Stimulated activated CD4-positive, alpha-beta T cell treated with anti-CD3 and anti-CD28 coated beads, Interleukin-4, amount 100 ng/mL, for 48 hours (primary cell): ENCODE data around the gene LCE1C.

Experiments
- DNase-seq, 2 donors: peaks; one replicate each; pipeline ENCODE4 v3.0.0-alpha.2; 2020; ENCODE audit warnings: low read depth in 2 of 2

Gene LCE1C, protein sequence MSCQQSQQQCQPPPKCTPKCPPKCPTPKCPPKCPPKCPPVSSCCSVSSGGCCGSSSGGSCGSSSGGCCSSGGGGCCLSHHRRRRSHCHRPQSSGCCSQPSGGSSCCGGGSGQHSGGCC

DNA sequence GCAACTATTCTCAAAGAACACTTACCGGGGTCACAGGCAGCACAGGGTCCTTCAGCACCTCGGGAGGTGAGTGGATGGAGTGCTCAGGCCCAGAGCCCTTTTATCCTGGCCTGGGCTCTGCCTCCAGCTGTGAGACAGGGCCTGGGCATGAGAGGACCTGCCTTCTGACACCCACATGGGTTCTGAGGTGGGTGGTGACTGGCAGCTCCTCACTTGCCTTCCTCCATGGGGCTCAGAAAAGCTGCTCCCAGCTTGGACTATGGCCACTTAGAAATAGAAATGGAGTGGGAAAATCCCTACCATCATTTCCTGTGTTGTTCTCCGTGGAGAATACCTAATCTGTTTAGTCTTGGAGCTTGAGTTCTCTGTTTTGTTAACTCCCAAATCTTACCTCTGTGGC lies at the start of gene LCE1C:
Gene LCE1C, minus strand, starts transcription at position 76 of the 400 bp plus-strand sequence. CDS start 1,173 bp downstream, outside the sequence.
- no peak for DNase-seq

DNA sequence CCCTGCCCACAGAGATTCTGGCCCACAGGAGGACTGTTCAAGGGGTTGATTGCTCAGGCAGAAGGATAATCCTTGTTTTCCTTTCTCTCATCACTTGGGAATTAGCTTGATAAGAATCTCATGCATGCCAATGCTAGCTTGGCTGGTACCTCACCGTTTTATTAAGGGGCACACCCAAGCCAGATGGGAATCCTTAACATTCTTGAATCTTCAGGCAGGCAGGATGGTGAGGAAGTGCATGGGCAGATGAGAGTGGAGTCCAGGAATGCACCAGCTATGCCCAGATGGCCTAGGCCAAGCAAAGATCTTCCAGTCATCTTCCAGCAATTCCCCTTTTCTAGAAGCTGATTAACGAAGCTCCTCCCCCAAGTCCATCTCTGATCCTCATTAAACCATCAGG lies 49.2 kb upstream of the LCE1C start:
- DNase-seq: no peak

DNA sequence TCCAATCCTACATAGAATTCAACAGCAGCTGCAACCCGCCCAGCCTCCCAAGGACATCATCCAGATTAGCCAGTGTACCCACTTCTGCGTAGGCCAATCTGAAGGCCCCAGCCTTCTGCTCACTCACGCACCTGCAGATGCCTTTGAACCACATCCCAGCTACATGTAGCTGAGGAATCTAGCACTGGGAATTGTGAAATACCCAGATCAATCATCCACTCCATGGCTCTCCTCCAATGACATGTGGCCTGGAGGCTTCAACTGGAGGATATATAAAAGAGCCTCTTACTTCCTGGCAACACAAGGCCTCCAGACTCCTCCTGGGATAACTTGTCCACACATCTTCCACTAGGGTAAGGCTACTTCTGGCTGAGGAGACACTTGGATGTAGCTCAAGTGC lies 36.1 kb upstream of the LCE1C start, which contains the start of gene LCE6A:
Gene LCE6A, plus strand, starts transcription at position 301 of the 400 bp plus-strand sequence. CDS start 665 bp downstream, outside the sequence.
- DNase-seq: no peak

DNA sequence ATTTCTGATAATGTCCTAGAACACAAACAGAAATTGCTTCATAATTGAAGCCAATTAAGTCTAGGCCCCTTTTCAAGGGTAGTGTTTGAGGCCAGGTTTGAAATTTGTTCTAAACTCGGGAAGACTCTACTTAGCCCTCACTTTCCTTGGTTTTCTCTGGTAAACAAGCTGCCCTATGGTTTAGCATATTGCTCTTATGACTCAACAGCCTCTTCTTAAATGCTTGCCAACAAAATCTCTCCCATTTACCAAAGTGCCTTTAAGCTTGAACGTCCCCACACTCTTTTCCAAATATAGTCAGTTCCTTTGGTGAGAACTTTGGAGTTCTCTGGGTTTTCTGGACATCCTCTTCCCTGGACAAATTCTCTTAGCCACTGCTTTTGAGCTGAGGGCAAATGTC lies 30.4 kb upstream of the LCE1C start:
- no peak for DNase-seq

DNA sequence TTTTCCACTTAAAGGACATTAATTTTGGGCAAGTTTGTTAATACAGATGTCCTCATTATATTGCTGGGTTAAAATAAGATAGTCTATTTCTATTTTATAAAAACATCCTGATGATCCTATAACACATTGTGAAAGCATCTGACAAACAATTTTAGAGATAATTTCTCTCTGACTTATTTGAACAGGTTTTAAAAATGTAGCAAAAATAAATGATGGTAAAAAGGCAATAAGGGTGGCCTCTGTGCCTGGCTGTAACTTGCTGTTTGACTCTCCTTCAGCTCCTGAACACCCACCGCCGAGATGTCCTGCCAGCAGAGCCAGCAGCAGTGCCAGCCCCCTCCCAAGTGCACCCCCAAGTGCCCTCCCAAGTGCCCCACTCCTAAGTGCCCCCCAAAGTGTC lies 20.7 kb upstream of the LCE1C start, which contains the start of gene LCE1A:
Gene LCE1A, plus strand, starts transcription at position 301 of the 400 bp plus-strand sequence. Its CDS starts 0 bp downstream, at position 301.
- DNase-seq: no peak

DNA sequence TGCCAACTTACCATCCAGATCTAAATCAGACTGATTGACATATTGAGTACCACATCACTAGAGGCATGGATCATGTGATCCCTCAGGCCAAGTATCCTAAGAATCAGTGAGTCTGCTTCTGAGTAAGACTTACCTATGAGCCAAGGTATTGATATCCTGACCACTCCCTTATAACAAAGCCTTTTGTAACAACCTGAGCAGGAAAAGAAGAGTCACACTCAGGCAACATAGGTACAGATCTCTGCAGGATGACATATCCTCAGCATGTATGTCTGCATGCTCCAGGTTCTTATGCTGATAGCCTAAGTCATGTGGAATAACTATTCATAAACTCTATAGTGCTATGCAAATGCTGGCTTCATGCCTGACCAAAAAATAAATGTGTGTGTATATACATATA lies 18.5 kb upstream of the LCE1C start:
- no peak for DNase-seq

DNA sequence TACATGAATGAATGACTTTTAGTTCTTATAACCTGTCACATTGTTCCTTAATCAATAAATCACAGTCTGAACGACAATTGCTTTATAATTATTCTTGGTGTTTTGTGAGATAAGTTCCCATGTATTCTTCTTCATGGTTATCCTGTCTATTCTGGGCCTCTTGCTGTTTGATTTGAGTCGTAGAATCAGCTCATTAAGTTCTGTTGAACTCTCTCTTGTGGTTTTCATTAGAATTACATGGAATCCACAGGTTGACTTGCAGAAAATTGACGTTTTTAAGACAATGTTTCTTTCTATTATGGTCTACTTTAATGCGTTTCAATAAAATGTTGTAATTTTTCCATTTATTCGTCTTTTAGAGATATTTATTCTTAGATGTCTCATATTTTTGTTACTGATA lies 16.8 kb upstream of the LCE1C start:
- DNase-seq: no peak

DNA sequence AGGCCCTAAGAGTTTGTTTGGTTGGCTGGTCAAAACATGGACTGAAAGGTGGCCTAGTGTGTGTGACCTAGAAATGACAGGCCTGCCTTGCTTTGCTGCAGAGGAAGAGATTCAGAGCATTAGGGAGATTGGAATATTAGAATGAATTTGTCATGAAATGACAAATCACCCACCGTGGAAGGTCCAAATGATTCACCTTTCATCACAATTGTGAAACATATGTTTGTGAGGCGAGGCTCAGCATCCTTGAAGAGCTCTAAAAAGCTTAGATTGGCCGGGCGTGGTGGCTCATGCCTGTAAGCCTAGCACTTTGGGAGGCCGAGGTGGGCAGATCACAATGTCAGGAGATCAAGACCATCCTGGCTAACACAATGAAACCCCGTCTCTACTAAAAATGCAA lies 10.9 kb upstream of the LCE1C start:
- no peak for DNase-seq

DNA sequence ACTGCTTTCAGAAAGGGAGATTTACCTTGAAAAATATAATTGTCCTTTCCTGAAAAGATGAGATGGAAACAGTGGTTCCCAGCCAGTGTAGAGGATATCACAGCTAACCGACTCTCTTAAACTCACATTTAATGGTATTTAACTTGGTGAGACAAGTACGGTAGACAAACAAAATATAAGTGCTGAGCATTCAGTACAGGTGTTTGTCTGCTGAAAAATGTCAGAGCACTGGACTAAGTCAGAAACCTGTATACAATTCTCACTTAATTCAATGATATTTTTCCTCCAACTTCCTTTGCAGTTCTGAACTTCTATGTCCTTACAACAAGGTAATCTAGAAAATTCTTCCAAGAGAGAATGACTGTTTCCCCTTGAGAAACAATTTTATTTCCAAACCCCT lies 5.2 kb upstream of the LCE1C start, which contains the start of gene LCE1B:
Gene LCE1B, plus strand, starts transcription at position 301 of the 400 bp plus-strand sequence. CDS start 476 bp downstream, outside the sequence.
- DNase-seq: no peak

DNA sequence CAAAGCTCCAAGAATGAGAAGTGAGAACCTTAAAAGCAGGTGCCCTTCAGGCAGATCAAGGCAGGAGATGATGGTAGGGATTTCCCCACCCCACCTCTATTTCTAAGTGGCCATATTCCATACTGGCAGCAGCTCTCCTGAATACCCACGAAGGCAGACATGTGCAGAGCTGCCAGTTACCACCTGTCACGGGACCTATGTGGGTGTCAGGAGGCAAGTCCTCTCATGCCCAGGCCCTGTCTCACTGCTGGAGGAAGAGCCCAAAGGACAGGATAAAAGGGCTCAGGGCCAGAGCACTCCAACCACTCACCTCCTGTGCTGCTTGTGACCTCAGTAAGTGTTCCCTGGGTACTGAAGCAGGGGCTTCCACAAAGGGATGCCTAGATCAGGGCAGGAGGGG lies 4.6 kb upstream of the LCE1C start:
- DNase-seq: no peak

DNA sequence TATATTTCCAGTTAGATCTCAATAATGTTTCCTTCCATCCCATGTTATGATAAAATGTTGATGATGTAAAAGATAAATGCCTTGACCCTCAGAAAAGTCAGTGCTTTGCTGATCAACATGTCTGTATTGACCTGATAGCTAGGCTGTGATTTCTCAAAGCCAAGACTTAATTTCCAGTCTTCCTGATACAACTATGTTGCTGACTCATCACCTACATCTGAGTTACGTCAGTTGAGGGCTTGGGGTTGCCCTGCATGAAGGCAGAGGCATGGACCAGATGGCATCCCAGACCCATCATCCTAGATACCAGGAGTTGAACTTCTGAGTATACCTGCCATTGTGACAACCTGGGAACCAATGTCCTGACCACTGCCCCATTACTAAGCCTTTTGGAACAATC lies 5.1 kb downstream of the LCE1C start:
- no peak for DNase-seq

DNA sequence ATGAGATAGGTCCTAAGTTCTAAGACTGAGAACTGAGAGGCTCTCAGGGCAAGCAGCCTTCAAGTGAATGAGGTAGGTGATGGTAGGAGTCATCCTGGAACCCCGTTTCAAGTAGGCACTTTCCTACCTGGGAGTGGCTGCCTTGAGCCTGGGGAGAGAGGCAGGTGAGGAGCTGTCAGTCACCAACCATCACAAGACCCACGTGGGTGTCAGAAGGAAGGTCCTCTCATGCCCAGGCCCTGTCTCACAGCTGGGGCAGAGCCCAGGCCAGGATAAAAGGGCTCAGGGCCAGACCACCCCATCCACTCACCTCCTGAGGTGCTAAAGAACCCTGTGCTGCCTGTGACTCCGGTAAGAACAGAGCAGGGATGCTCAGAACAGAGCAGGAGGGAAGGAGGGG lies 10.0 kb downstream of the LCE1C start, which contains the start of gene LCE1D:
Gene LCE1D, plus strand, starts transcription at position 301 of the 400 bp plus-strand sequence. CDS start 1,074 bp downstream, outside the sequence.
- DNase-seq: no peak

DNA sequence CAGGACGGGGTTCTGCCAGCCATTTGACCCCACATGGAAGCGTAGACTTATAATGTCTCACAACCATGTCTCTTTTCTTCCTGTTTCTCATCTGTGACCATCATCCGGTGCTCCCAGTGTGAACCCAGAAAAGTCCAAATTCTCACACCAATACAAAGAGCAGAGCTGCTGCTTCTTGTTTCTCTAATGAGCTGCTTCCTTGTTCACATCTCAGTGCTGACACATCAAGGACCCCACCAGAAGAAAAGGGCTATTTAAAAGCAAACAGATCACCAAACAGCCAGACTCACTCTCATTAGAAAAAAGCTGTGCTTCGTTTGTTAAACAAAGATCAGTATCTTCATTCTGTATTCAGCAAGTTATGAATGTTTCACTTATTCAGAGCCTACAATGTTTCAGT lies 10.8 kb downstream of the LCE1C start:
- DNase-seq: no peak

DNA sequence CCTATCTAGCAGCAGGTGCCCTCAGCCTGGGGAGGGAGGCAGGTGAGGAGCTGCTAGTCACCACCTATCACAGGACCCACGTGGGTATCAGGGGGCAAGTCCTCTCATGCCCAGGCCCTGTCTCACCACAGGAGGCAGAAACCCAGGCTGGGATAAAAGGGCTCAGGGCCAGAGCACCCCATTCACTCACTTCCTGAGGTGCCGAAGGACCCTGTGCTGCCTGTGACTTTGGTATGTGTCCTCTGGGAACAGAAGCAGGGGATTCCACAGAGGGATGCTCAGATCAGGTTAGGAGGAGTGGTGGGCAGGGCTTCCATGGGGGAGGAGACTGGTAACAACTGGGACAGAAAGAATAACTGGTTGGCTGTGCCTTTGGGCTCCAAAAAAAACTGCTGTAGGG lies 20.4 kb downstream of the LCE1C start, which contains the start of gene LCE1E:
Gene LCE1E, plus strand, starts transcription at position 181 of the 400 bp plus-strand sequence. CDS start 1,043 bp downstream, outside the sequence.
- no peak for DNase-seq

DNA sequence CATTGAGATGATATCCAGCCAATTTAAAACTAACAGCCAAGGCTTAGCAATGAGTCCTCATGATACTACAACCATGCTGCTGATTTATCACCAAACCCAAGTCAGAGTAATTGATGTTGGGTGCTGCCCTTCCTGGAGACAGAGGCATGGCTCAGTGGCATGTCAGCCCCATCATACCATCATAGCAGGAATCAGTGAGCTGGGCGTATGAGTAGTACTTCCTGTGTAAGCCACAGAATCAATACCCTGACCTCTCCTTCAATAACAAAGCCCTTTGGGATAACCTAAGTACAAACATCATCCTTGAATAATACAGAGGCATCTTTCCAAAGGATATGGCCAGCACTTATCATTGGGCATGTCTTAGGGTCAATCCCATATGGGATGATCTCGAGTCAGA lies 23.4 kb downstream of the LCE1C start:
- no peak for DNase-seq

DNA sequence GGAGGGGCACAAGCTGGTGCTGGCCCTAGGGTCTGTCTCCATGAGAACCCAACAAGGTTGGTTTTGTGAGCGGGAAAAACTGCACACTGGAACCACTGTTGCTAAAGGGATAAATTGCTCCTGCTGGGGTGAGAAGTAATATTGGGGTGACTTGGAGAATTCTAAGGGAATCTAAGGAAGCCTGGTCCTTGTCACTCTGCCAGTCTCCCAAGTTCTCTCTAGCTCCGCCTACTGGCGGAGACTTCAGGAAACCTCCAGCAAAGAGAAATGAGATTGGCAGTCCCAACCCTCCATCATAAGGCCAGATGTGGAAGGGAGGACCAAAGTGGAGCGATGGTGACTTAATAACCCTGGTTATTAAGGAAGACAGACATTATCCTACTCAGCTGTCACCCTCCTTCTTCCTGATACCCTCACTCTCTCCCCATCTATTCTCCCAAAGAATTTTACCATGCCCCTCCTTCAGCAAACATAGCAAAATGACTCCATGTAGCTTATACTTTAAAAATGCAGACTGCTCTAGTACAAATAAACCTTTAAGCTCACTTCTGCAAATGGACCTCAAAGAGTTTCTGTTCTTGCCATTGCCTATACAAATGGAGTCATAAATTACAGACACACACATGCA lies 28.8 kb downstream of the LCE1C start:
- DNase-seq: no peak

DNA sequence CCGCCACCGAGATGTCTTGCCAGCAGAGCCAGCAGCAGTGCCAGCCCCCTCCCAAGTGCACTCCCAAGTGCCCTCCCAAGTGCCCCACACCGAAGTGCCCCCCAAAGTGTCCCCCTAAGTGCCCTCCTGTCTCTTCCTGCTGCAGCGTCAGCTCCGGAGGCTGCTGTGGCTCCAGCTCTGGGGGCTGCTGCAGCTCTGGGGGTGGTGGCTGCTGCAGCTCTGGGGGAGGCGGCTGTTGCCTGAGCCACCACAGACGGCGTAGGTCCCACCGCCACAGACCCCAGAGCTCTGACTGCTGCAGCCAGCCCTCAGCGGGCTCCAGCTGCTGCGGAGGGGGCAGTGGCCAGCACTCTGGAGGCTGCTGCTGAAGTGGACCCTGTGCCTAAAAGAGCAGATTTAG lies 30.1 kb downstream of the LCE1C start:
- no peak for DNase-seq

DNA sequence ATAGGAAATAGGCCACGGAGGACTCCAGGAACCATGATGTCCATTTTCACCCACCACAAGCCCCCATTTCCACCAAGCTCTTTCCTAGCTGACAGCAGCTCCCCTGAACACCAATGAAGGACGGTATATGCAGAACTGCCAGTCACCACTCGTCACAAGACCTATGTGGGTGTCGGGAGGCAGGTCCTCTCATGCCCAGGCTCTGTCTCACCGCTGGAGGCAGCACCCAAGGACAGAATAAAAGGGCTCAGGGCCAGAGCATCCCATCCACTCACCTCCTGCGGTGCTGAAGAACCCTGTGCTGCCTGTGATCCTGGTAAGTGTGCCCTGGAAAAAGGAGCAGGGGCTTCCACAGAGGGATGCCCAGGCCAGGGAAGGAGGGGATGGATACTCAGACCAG lies 31.6 kb downstream of the LCE1C start, which contains the start of gene LCE1F:
Gene LCE1F, plus strand, starts transcription at position 266 of the 400 bp plus-strand sequence. CDS start 1,232 bp downstream, outside the sequence.
- no peak for DNase-seq

DNA sequence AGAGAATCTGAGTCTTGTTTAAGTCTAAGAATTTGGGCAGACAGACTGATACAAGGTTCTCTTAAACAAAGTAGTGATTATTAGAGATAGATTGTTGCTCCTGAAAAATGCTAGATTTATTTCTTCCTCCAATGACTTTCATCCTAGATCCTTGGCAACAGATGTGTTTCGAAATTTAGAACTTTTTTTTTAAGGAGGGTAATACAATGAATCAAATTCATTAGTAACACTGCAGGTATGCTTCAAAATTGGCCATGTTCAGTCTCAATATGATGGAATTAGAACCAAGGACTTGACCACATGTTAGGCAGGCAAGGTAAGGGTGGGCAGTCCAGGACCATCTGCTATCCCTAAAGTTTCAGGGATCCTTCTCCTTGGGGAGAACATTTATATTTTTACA lies 36.0 kb downstream of the LCE1C start:
- no peak for DNase-seq

DNA sequence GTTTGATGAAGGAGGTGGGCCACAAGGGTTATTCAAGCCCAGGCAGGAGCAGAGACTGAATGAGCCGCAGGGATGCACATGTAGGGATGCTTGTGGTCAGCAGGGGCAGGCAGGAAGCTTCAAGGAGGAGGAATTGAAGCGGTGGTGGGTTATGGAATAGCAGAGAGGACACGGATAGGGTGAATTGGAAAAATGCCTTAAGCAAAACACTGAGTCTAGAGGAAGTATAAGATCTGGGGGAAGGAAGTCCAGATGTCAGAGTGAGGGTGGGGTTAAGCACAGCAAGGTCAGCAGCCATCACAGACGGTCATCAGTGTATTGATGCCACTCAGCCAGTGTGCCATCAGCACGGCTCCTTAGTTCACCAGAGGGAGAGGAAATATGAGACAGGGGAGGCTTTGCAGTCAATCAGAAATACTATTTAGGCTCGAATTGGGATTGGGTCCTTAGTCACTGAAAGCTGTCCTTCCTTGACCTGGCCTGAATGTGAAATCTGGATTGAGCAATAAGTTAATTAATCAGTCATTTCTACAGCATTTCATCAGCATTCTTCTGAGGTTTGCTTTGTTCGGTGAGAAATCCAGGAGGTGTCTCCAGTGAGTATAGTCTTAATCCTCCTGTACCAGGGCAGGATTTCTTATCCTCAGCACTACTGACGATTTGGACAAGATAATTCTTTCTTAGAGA lies 37.5 kb downstream of the LCE1C start:
- no peak for DNase-seq

DNA sequence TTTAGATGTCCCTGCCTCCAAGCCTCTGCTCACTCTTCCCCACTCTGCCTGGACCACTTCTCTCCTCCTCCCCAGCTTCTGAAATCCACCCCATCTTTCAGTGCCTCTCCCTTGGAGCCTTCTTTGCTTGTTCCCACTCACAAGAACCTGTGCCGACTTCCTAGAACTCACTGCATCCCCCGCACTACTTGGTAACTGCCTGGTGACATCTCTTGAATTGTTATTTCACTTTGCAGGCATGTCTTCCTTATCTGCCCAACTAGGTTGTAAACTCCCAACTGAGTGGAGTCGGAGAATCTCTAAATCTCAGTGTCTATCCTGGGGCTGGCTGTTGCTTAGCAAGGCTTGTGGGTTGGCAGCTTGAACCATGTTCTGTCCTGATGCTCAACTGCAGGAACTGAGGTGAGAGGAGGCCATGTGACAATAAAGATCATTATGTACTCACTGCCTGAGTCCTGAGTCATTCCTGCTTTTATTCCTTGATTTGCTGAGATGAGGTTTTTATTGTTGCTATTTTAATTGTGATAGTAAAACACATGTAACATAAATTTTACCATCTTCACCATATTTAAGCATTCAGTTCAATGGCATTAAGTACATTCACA lies 44.7 kb downstream of the LCE1C start:
- DNase-seq: no peak

DNA sequence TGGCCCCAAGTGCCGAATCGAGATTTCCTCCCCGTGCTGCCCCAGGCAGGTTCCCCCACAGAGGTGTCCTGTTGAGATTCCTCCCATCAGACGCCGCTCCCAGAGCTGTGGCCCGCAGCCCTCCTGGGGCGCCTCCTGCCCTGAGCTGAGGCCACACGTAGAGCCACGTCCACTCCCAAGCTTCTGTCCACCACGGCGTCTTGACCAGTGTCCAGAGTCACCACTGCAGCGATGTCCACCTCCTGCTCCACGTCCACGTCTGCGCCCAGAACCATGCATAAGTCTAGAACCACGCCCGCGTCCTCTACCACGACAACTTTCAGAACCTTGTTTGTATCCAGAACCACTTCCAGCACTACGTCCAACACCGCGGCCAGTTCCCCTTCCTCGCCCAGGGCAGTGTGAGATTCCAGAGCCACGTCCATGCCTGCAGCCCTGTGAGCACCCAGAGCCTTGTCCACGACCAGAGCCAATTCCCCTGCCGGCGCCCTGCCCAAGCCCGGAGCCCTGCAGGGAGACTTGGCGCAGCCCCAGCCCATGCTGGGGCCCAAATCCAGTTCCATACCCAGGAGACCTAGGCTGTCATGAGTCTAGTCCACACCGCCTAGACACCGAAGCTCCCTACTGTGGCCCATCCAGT lies 45.8 kb downstream of the LCE1C start:
- no peak for DNase-seq
